ENCODE data around the gene ARHGEF6. TPM values are rescaled to one million over a fixed set of nuclear protein-coding genes. Genes with fewer than 3 reads are reported as not detected.

Gene ARHGEF6
- total and polyA plus RNA-seq, 10 donors = 13.1 to 70.1 (median 55.8) TPM

DNA sequence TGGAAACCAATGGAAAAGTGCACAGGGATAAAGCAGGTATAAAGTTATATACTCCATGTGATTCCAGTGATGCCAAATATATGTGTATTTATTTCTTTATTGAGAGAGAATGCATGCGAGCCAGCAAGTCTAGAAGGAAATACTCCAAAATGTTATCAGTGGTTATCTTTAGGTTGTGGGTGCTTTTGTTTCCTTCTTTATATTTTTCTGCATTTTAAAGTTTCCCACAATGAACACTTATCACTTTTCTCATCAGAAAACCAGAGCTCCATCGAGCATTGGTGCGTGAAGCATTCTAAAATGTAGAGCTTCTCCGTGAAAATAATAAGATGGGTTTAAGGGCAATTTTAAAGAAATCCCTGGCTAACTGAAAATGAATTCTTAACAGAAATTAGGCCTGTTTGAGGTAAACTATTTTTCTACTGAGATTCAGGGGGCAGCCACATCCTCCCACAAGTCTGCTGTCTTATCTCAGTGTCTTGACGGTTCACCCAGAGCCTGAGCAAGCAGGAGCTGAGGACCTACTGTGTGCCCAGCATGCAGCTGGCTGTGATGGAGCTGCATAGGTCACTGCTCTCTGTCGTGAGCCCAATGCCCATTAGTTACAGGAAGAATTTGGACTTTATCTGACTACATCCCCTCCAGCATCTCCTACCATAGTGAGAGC lies 151.5 kb downstream of the ARHGEF6 start:
- WGBS, 5 donors = 28 to 44% (median 32%) methylated on average over 6 of the region's 6 CpGs
- Histone ChIP-seq H3K4me1 (peaks cover 0 to 19% (median 0%) of the 10 kb centered on the region in 6 donors), H3K27me3 (replicated peaks in 1 of 7) (no peaks in the 10 kb centered on the region), H3K27ac (peak overlapping the region in 2 of 8 donors; percentile 7 to 19), H3K36me3 (no peaks in the 10 kb centered on the region), H3K4me3 (no peak overlapping the region), H3K9me3 (no peaks in the 10 kb centered on the region)
- DNase-seq = no peak
- intact Hi-C loops (cut with DNase I; ENCODE audit: low total_unique reads) = no loop called here
- no peak for TF ChIP-seq POLR2A (IDR thresholded peaks at IDR 0.05)

DNA sequence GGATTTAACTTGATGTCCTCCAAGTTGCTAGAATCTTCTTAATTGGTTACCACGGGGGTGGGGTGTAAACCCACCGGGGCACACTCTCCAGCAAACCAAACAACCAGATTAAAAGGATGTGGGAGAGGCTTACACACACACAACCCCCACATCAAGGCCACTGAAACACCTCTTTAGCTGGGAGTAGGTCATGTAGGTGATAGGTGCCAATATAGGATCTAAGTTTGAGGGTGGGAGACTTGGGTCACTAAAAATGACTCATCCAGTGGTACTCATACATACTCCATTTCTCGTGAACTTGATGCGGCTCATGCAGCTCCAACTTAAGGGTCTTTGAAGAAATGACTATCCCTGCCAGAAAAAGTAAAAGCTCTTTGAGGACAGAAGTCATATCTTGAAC lies 153.3 kb downstream of the ARHGEF6 start:
- TF ChIP-seq POLR2A (IDR thresholded peaks at IDR 0.05) (no peak), POLR2AphosphoS5 (IDR thresholded peaks at IDR 0.05) (no peak)
- TF ChIP-seq, protein P1, sequence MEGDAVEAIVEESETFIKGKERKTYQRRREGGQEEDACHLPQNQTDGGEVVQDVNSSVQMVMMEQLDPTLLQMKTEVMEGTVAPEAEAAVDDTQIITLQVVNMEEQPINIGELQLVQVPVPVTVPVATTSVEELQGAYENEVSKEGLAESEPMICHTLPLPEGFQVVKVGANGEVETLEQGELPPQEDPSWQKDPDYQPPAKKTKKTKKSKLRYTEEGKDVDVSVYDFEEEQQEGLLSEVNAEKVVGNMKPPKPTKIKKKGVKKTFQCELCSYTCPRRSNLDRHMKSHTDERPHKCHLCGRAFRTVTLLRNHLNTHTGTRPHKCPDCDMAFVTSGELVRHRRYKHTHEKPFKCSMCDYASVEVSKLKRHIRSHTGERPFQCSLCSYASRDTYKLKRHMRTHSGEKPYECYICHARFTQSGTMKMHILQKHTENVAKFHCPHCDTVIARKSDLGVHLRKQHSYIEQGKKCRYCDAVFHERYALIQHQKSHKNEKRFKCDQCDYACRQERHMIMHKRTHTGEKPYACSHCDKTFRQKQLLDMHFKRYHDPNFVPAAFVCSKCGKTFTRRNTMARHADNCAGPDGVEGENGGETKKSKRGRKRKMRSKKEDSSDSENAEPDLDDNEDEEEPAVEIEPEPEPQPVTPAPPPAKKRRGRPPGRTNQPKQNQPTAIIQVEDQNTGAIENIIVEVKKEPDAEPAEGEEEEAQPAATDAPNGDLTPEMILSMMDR (IDR thresholded peaks at IDR 0.05 in 8 of 11, conservative IDR thresholded peaks at IDR 0.05 in 3 of 11) = no peak
- 61 to 81% (median 66%) methylated on average over 2 to 4 of the region's 4 CpGs for WGBS, 5 donors
- Histone ChIP-seq H3K9me3 (no peaks in the 10 kb centered on the region), H3K4me3 (no peak overlapping the region), H3K4me1 (peaks cover 0 to 17% (median 0%) of the 10 kb centered on the region in 6 donors), H3K27ac (peak overlapping the region in 1 of 8 donors; percentile 35), H3K27me3 (replicated peaks in 1 of 7) (no peaks in the 10 kb centered on the region), H3K36me3 (no peaks in the 10 kb centered on the region)
- DNase-seq = no peak
- intact Hi-C loops (cut with DNase I; ENCODE audit: low total_unique reads) = no loop called here

DNA sequence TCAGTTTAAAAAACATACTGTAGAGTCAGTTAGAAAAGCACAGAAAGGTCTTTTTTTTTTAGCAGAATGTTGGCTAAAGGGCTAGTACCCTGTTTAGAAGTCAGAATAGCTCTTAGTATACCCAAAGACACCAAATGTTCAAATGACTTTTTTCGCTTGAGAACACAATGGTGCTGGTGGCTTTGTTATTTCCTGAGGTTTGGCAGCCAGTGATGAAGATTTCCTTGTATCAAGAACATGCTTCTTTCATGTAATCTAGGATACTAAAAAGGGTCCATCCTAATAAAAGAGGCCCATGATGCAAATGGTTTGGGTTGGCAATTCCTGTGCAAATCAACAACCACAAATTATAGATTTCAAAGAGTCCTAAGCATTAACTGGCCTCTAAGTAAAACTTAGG lies 153.8 kb downstream of the ARHGEF6 start:
- no peaks in the 10 kb centered on the region for H3K9me3 ChIP-seq
- peaks cover 0 to 17% (median 0%) of the 10 kb centered on the region in 6 donors for H3K4me1 ChIP-seq
- DNase-seq = no peak
- no peak overlapping the region for H3K4me3 ChIP-seq
- TF ChIP-seq POLR2AphosphoS5 (IDR thresholded peaks at IDR 0.05) (no peak), POLR2A (IDR thresholded peaks at IDR 0.05) (no peak)
- TF ChIP-seq, protein P1 (IDR thresholded peaks at IDR 0.05 in 8 of 11, conservative IDR thresholded peaks at IDR 0.05 in 3 of 11) = no peak
- WGBS, 5 donors = 44 to 58% (median 56%) methylated on average over 1 of the region's 1 CpG
- intact Hi-C loops (cut with DNase I; ENCODE audit: low total_unique reads) = no loop called here
- peak overlapping the region in 2 of 8 donors; percentile 28 to 35 for H3K27ac ChIP-seq
- H3K27me3 ChIP-seq (replicated peaks in 1 of 7) = no peaks in the 10 kb centered on the region
- no peaks in the 10 kb centered on the region for H3K36me3 ChIP-seq

DNA sequence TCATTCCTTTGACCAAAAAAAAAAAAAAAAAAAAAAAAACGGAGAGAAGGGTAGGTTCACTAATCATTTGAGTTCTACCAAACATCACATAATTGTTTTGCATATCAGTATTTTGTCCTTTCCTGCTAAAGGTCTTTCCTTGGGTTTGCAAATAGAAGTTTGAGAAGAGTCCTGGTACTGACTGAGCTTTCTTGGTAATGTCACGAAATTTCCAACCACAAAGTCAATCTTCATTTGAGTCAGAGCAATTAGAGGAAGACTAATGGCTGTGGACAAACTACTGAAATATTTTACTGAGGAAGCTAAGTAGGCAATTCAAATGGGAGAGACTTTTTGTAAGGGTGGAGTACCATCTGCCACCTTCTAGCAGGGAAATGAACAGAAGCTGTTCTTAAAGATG lies 154.5 kb downstream of the ARHGEF6 start:
- H3K27ac ChIP-seq = peak overlapping the region in 2 of 8 donors; percentile 4 to 28
- H3K36me3 ChIP-seq = no peaks in the 10 kb centered on the region
- no peak for DNase-seq
- intact Hi-C loops (cut with DNase I; ENCODE audit: low total_unique reads) = no loop called here
- H3K9me3 ChIP-seq = no peaks in the 10 kb centered on the region
- no peaks in the 10 kb centered on the region for H3K27me3 ChIP-seq (replicated peaks in 1 of 7)
- H3K4me1 ChIP-seq = peaks cover 0 to 17% (median 0%) of the 10 kb centered on the region in 6 donors
- TF ChIP-seq POLR2AphosphoS5 (IDR thresholded peaks at IDR 0.05) (no peak), POLR2A (IDR thresholded peaks at IDR 0.05) (no peak)
- TF ChIP-seq, protein P1 (IDR thresholded peaks at IDR 0.05 in 8 of 11, conservative IDR thresholded peaks at IDR 0.05 in 3 of 11) = no peak
- WGBS, 5 donors = 35 to 80% (median 47%) methylated on average over 2 of the region's 2 CpGs
- H3K4me3 ChIP-seq = no peak overlapping the region

Data from spleen (tissue), 11 donors.